Body of pancreas (tissue), 4 donors: ENCODE measurements around the gene AUH. TPM values are rescaled to one million over a fixed set of nuclear protein-coding genes. Genes with fewer than 3 reads are reported as not detected.

Experiments used
- ATAC-seq: fragments of 150-250 bp; one replicate; pipeline ENCODE4 v1.9.1; 2016
- DNase-seq, 4 donors: peaks; one replicate each; pipeline ENCODE4 v3.0.0-alpha.2; 2019
- H3K27ac ChIP-seq, 4 donors: fragments of 200-600 bp; sonication (generic); 1 replicate in 3 of 4; 2 replicates in 1 of 4; pipeline versions ENCODE4 v1.5.1 to v1.6.1; 2016 to 2019; ENCODE audit warnings: mild to moderate bottlenecking in 1 of 4, mixed read lengths in 1 of 4, moderate library complexity in 1 of 4
- H3K27me3 ChIP-seq, 2 donors: fragments of 200-600 bp; sonication (generic); one replicate each; pipeline ENCODE4 v1.6.0; 2016; ENCODE audit warnings: mild to moderate bottlenecking in 1 of 2
- H3K36me3 ChIP-seq, 2 donors: fragments of 200-600 bp; sonication (generic); replicated peaks in 1 of 2; 2 replicates each; pipeline ENCODE4 v1.5.1; 2016; ENCODE audit warnings: low read depth in 2 of 2; ENCODE audit not compliant: insufficient read depth in 1 of 2
- H3K4me1 ChIP-seq: fragments of 200-600 bp; sonication (generic); one replicate; pipeline ENCODE4 v1.6.0; 2016
- H3K4me3 ChIP-seq, 2 donors: fragments of 200-600 bp; sonication (generic); 1 replicate in 1 of 2; 2 replicates in 1 of 2; pipeline ENCODE4 v1.5.1; 2016 to 2019
- H3K9me3 ChIP-seq, 3 donors: fragments of 200-600 bp; sonication (generic); 1 replicate in 2 of 3; 2 replicates in 1 of 3; pipeline ENCODE4 v1.5.1; 2016
- CTCF ChIP-seq, 7 experiments: fragments of 450-650 bp in 4 of 7; fragments of 200-600 bp in 3 of 7; sonication (generic) in 3 of 7; IDR thresholded peaks; one replicate each; pipeline ENCODE4 v1.5.1; 2016 to 2019; ENCODE audit warnings: antibody characterized with exemption in 7 of 7
- POLR2A ChIP-seq, 3 donors: fragments of 450-650 bp; IDR thresholded peaks; one replicate each; pipeline ENCODE4 v1.6.1; 2016; ENCODE audit warnings: antibody characterized with exemption in 3 of 3, mild to moderate bottlenecking in 2 of 3
- WGBS, 2 donors: methylation state at CpG; one replicate each; pipeline ENCODE4 v1.1.5; 2017; 5-methylcytosine and 5-hydroxymethylcytosine counted together
- intact Hi-C: fragments of 100-400 bp; cut with DNase I; formaldehyde crosslinking; loops from one replicate; pipeline ENCODE4 v1.15.1; 2023
- total RNA-seq, 2 donors: library from RNA; depleted of rRNA; stranded (reverse); fragments of >200 nt; gene quantifications; one replicate each; pipeline ENCODE4 v1.1.0, GENCODE V29; 2016

The AUH gene
- total RNA-seq, 2 donors from 2014 or later = 47.7 to 75.8 TPM

GRCh38 chr9:91261417-91261816, 100.3 kb downstream of the AUH start:
- Histone ChIP-seq H3K4me1 (peaks cover 10% of the 10 kb centered on the region), H3K27ac (peak overlapping the region in 2 of 4 donors; percentile 2 to 50), H3K27me3 (no peaks in the 10 kb centered on the region), H3K4me3 (no peak overlapping the region), H3K36me3 (no peaks in the 10 kb centered on the region), H3K9me3 (no peaks in the 10 kb centered on the region)
- DNase-seq (peak in 2 of 4 donors; percentile 15 to 16), ATAC-seq (no peak)
- intact Hi-C loops = no loop called here
- TF ChIP-seq CTCF (IDR thresholded peaks at IDR 0.05) (no peak), POLR2A (IDR thresholded peaks at IDR 0.05) (no peak)
- WGBS, 2 donors = 3 to 11% methylated on average over 1 of the region's 1 CpG

- no peaks in the 10 kb centered on the region for H3K9me3 ChIP-seq
- H3K27ac ChIP-seq = no peak overlapping the region
- DNase-seq (no peak), ATAC-seq (no peak)
- peaks cover 10% of the 10 kb centered on the region for H3K4me1 ChIP-seq
- H3K36me3 ChIP-seq = no peaks in the 10 kb centered on the region
- 85 to 97% methylated on average over 1 of the region's 1 CpG for WGBS, 2 donors
- no peaks in the 10 kb centered on the region for H3K27me3 ChIP-seq
- no peak for TF ChIP-seq POLR2A (IDR thresholded peaks at IDR 0.05)
- TF ChIP-seq CTCF (IDR thresholded peaks at IDR 0.05) = no peak
- H3K4me3 ChIP-seq = no peak overlapping the region
- intact Hi-C loops = no loop called here
Measured at GRCh38 chr9:91259162-91259561, 102.6 kb downstream of the AUH start.

- 92 to 93% methylated on average over 3 of the region's 3 CpGs for WGBS, 2 donors
- H3K27me3 ChIP-seq = no peaks in the 10 kb centered on the region
- no peak for DNase-seq
- H3K36me3 ChIP-seq = no peaks in the 10 kb centered on the region
- no peaks in the 10 kb centered on the region for H3K9me3 ChIP-seq
- H3K4me1 ChIP-seq = peaks cover 10% of the 10 kb centered on the region
- intact Hi-C loops = no loop called here
- H3K27ac ChIP-seq = no peak overlapping the region
- TF ChIP-seq POLR2A (IDR thresholded peaks at IDR 0.05) = no peak
- no peak for TF ChIP-seq CTCF (IDR thresholded peaks at IDR 0.05)
- no peak overlapping the region for H3K4me3 ChIP-seq
- ATAC-seq = no peak
Measured at GRCh38 chr9:91258451-91258850, 103.3 kb downstream of the AUH start.

- no peaks in the 10 kb centered on the region for H3K9me3 ChIP-seq
- H3K36me3 ChIP-seq = no peaks in the 10 kb centered on the region
- H3K4me1 ChIP-seq = peaks cover 3% of the 10 kb centered on the region
- DNase-seq = no peak
- no peaks in the 10 kb centered on the region for H3K27me3 ChIP-seq
- H3K27ac ChIP-seq = no peak overlapping the region
- 88 to 94% methylated on average over 1 to 3 of the region's 3 CpGs for WGBS, 2 donors
- H3K4me3 ChIP-seq = no peak overlapping the region
- intact Hi-C loops = no loop called here
- ATAC-seq = no peak
- TF ChIP-seq POLR2A (IDR thresholded peaks at IDR 0.05) = no peak
Measured at GRCh38 chr9:91256235-91256634, 105.5 kb downstream of the AUH start.

GRCh38 chr9:91255327-91255726, 106.4 kb downstream of the AUH start:
- ATAC-seq (no peak), DNase-seq (no peak)
- Histone ChIP-seq H3K27ac (no peak overlapping the region), H3K9me3 (no peaks in the 10 kb centered on the region), H3K36me3 (no peaks in the 10 kb centered on the region), H3K27me3 (no peaks in the 10 kb centered on the region), H3K4me3 (no peak overlapping the region), H3K4me1 (no peaks in the 10 kb centered on the region)
- WGBS, 2 donors = 75 to 81% methylated on average over 3 of the region's 3 CpGs
- TF ChIP-seq POLR2A (IDR thresholded peaks at IDR 0.05) = no peak
- TF ChIP-seq CTCF (IDR thresholded peaks at IDR 0.05) = no peak
- intact Hi-C loops = no loop called here
